Astrocyte (in vitro differentiated cells and primary cell): Measurements from ENCODE around the gene SMARCA2. TPM values are rescaled to one million over a fixed set of nuclear protein-coding genes. Genes with fewer than 3 reads are reported as not detected.
A peak's percentile ranks its signal among the peaks of the same experiment; 100 is the strongest.

Experiments used
- DNase-seq: peaks from one replicate; pipeline ENCODE4 v3.0.0-alpha.2; 2010; ENCODE audit warnings: low read depth
- FAIRE-seq: peaks from 2 replicates; lab custom pipeline; 2011; peaks lifted over from hg19 to GRCh38; lab: Jason Lieb, UNC
- H2AFZ ChIP-seq: 2 replicates; pipeline ENCODE4 v1.6.0; 2012; ENCODE audit warnings: low read depth, low read length, inconsistent platforms
- H3K27ac ChIP-seq: 2 replicates; pipeline ENCODE4 v1.5.1; 2011; ENCODE audit warnings: low read depth, low read length, inconsistent platforms
- H3K27me3 ChIP-seq: 2 replicates; pipeline ENCODE4 v1.6.0; 2011; ENCODE audit warnings: low read length, inconsistent platforms; ENCODE audit not compliant: insufficient read depth
- H3K36me3 ChIP-seq: 2 replicates; pipeline ENCODE4 v1.5.1; 2011; ENCODE audit warnings: low read length, inconsistent platforms; ENCODE audit not compliant: insufficient read depth
- H3K4me1 ChIP-seq: 2 replicates; pipeline ENCODE4 v1.5.1; 2011; ENCODE audit warnings: low read length, inconsistent platforms; ENCODE audit not compliant: insufficient read depth
- H3K4me2 ChIP-seq: 2 replicates; pipeline ENCODE4 v1.6.0; 2012; ENCODE audit warnings: low read length, inconsistent platforms
- H3K4me3 ChIP-seq: 2 replicates; pipeline ENCODE4 v1.5.1; 2011; ENCODE audit warnings: low read depth, mild to moderate bottlenecking, low read length, inconsistent platforms; ENCODE audit not compliant: insufficient read depth
- H3K79me2 ChIP-seq: 2 replicates; pipeline ENCODE4 v1.6.0; 2012; ENCODE audit warnings: mild to moderate bottlenecking, low read length, inconsistent platforms; ENCODE audit not compliant: insufficient read depth
- H3K9ac ChIP-seq: 2 replicates; pipeline ENCODE4 v1.6.0; 2012; ENCODE audit warnings: mild to moderate bottlenecking, low read length, inconsistent platforms
- H3K9me3 ChIP-seq: 2 replicates; pipeline ENCODE4 v1.5.1; 2012; ENCODE audit warnings: low read depth, mild to moderate bottlenecking, low read length, inconsistent platforms; ENCODE audit not compliant: insufficient read depth
- H4K20me1 ChIP-seq: 2 replicates; pipeline ENCODE4 v1.6.0; 2012; ENCODE audit warnings: low read length, inconsistent platforms; ENCODE audit not compliant: insufficient read depth
- H3K27ac Mint-ChIP-seq: one replicate; pipeline ENCODE4 v1.8.0; 2021; ENCODE audit warnings: mild to moderate bottlenecking, mixed read lengths; ENCODE audit not compliant: unreplicated experiment
- H3K27me3 Mint-ChIP-seq: one replicate; pipeline ENCODE4 v1.8.0; 2021; ENCODE audit warnings: low read depth, mixed read lengths; ENCODE audit not compliant: unreplicated experiment
- H3K36me3 Mint-ChIP-seq: one replicate; pipeline ENCODE4 v1.8.0; 2021; ENCODE audit warnings: low read depth, mixed read lengths; ENCODE audit not compliant: unreplicated experiment
- H3K4me1 Mint-ChIP-seq: one replicate; pipeline ENCODE4 v1.8.0; 2021; ENCODE audit warnings: low read depth, mixed read lengths; ENCODE audit not compliant: unreplicated experiment
- H3K4me3 Mint-ChIP-seq: one replicate; pipeline ENCODE4 v1.8.0; 2021; ENCODE audit warnings: mild to moderate bottlenecking, moderate library complexity, mixed read lengths; ENCODE audit not compliant: unreplicated experiment
- H3K9me3 Mint-ChIP-seq: one replicate; pipeline ENCODE4 v1.8.0; 2021; ENCODE audit warnings: mild to moderate bottlenecking, mixed read lengths; ENCODE audit not compliant: unreplicated experiment
- CTCF ChIP-seq: IDR thresholded peaks from 2 replicates; pipeline ENCODE4 v1.5.1; 2011; ENCODE audit warnings: low read depth, mild to moderate bottlenecking, inconsistent platforms, low read length, moderate library complexity; ENCODE audit not compliant: insufficient read depth
- EZH2 ChIP-seq: IDR thresholded peaks from 2 replicates; pipeline ENCODE4 v1.6.1; 2012; ENCODE audit warnings: mild to moderate bottlenecking, low read length, inconsistent platforms; ENCODE audit not compliant: insufficient read depth
- total RNA-seq: library from RNA; stranded (reverse); gene quantifications from 2 replicates; pipeline ENCODE4 v1.2.1, GENCODE V29; 2021

The SMARCA2 gene
- total RNA-seq, 1 donor from 2014 or later: 54.2 TPM

GRCh38 chr9:2059274-2059929 is 44.3 kb downstream of the SMARCA2 start:
- Histone ChIP-seq H3K27ac (no peak overlapping the region), H3K27me3 (no peaks in the 10 kb centered on the region), H3K79me2 (no peaks in the 10 kb centered on the region), H3K9me3 (no peaks in the 10 kb centered on the region), H2AFZ (no peak overlapping the region), H3K4me2 (peak overlapping the region; percentile 40), H4K20me1 (no peaks in the 10 kb centered on the region), H3K4me3 (no peak overlapping the region), H3K9ac (no peak overlapping the region), H3K36me3 (no peaks in the 10 kb centered on the region), H3K4me1 (peaks cover 10% of the 10 kb centered on the region)
- no peak for TF ChIP-seq CTCF
- no peak for TF ChIP-seq EZH2
- H3K4me3 Mint-ChIP-seq: no peak overlapping the region
- peak; percentile 23 for DNase-seq
- H3K36me3 Mint-ChIP-seq: peaks cover 13% of the 10 kb centered on the region
- FAIRE-seq: peak; percentile 5
- peaks cover 15% of the 10 kb centered on the region for H3K4me1 Mint-ChIP-seq
- H3K27ac Mint-ChIP-seq: no peak overlapping the region
- H3K27me3 Mint-ChIP-seq: no peaks in the 10 kb centered on the region
- no peaks in the 10 kb centered on the region for H3K9me3 Mint-ChIP-seq

- Histone ChIP-seq H2AFZ (no peak overlapping the region), H3K36me3 (no peaks in the 10 kb centered on the region), H3K9me3 (no peaks in the 10 kb centered on the region), H3K9ac (no peak overlapping the region), H3K27ac (no peak overlapping the region), H3K4me1 (peaks cover 5% of the 10 kb centered on the region), H3K4me2 (no peak overlapping the region), H3K27me3 (no peaks in the 10 kb centered on the region), H3K4me3 (no peak overlapping the region), H3K79me2 (no peaks in the 10 kb centered on the region), H4K20me1 (no peaks in the 10 kb centered on the region)
- Mint-ChIP-seq H3K27ac (no peak overlapping the region), H3K4me3 (no peak overlapping the region), H3K27me3 (no peaks in the 10 kb centered on the region), H3K36me3 (peaks cover 13% of the 10 kb centered on the region), H3K9me3 (no peaks in the 10 kb centered on the region), H3K4me1 (peaks cover 15% of the 10 kb centered on the region)
- DNase-seq (peak; percentile 50), FAIRE-seq (no peak)
- TF ChIP-seq EZH2: no peak
- TF ChIP-seq CTCF: no peak
Measured at GRCh38 chr9:2060424-2060823, 45.3 kb downstream of the SMARCA2 start.

- Histone ChIP-seq H3K4me2 (no peak overlapping the region), H4K20me1 (no peaks in the 10 kb centered on the region), H3K9ac (no peak overlapping the region), H3K9me3 (no peaks in the 10 kb centered on the region), H3K4me1 (no peaks in the 10 kb centered on the region), H3K27me3 (no peaks in the 10 kb centered on the region), H3K79me2 (no peaks in the 10 kb centered on the region), H3K36me3 (peaks cover 7% of the 10 kb centered on the region), H3K4me3 (no peak overlapping the region), H2AFZ (no peak overlapping the region), H3K27ac (no peak overlapping the region)
- Mint-ChIP-seq H3K36me3 (peaks cover 15% of the 10 kb centered on the region), H3K27ac (no peak overlapping the region), H3K27me3 (no peaks in the 10 kb centered on the region), H3K4me3 (no peak overlapping the region), H3K4me1 (no peaks in the 10 kb centered on the region), H3K9me3 (no peaks in the 10 kb centered on the region)
- no peak for TF ChIP-seq CTCF
- FAIRE-seq: no peak
- no peak for DNase-seq
Measured at GRCh38 chr9:2065704-2066103, 50.6 kb downstream of the SMARCA2 start.
